Measurements from ENCODE around the gene RABGAP1L. TPM values are rescaled to one million over a fixed set of nuclear protein-coding genes. Genes with fewer than 3 reads are reported as not detected.
"Not testable (repeated sequence)": the region's sequence is repeated elsewhere in the genome, so short reads cannot be mapped to it uniquely, and the experiment has no call there.

Gene RABGAP1L
- total RNA-seq, 1 donor from 2014 or later = 87.4 TPM

DNA sequence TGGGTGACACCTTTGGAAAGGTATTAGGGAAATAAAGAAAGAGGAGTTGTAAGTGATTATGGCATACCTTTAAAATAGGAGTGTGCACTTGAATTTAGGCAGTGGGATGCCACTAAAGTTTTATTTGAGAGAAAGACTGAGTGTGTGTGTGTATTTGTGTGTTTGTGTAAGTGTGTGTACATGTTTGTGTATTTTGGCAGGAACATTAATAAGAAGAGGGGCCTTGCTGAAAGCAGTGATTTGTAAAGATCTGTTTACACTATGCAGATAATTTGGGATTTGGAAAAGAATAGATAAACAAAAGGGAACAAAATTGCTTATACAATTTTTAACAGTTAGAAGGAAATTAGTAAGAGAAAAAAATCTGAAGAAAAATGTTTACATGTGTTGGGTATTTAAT lies 409.2 kb downstream of the RABGAP1L start:
- DNase-seq (ENCODE audit: low spot score) = no peak

DNA sequence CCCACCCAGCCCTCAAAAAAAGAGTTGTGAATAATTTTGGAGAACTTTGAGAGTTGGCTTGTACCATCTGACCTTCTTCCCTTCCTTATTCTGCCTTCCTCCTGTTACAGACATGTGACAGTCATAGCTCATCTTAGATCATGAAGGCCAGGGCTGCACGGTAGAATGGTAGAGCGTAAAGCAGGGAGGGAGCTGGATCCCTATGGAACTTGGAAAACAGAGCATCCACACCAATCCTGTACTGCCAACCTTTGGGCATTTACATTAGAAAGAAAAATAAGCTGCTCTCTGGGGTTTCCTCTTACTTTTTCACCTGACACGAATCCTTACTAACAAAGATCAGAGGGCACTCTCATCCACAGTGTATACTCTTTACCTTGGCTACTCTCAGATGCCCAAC lies 409.9 kb downstream of the RABGAP1L start:
- DNase-seq (ENCODE audit: low spot score) = no peak

- no peak for DNase-seq (ENCODE audit: low spot score)
Observed at GRCh38 chr1:174572771-174573170, 413.5 kb downstream of the RABGAP1L start.

- DNase-seq (ENCODE audit: low spot score) = not testable (repeated sequence)
Observed at GRCh38 chr1:174576120-174576519, 416.8 kb downstream of the RABGAP1L start.

GRCh38 chr1:174577681-174578080 lies 418.4 kb downstream of the RABGAP1L start:
- no peak for DNase-seq (ENCODE audit: low spot score)

- DNase-seq (ENCODE audit: low spot score) = no peak
Observed at GRCh38 chr1:174580801-174581200, 421.5 kb downstream of the RABGAP1L start.

GRCh38 chr1:174583316-174583715 lies 424.0 kb downstream of the RABGAP1L start:
- no peak for DNase-seq (ENCODE audit: low spot score)

- DNase-seq (ENCODE audit: low spot score) = no peak
Observed at GRCh38 chr1:174584071-174584470, 424.8 kb downstream of the RABGAP1L start.

- DNase-seq (ENCODE audit: low spot score) = not testable (repeated sequence)
Observed at GRCh38 chr1:174588618-174589017, 429.3 kb downstream of the RABGAP1L start.

DNA sequence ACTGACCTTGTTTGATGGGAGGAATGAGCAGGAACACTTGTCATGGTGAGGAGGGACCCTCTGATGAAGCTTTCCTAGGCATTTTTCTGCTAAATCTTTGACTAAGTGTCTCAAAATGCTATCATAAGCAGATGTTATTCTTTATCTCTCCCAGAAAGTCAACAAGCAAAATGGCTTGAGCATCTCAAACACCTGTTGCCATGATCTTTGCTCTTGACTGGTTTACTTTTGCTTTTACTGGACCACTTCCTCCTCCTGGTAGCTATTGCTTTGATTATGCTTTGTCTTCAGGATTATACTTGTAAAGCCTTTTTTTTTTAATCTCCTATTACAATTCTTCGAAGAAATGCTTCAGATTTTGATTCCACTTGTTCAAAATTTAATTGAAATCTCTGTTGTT lies 445.9 kb downstream of the RABGAP1L start:
- DNase-seq (ENCODE audit: low spot score) = no peak

- DNase-seq (ENCODE audit: low spot score) = no peak
Observed at GRCh38 chr1:174606471-174606870, 447.2 kb downstream of the RABGAP1L start.

DNA sequence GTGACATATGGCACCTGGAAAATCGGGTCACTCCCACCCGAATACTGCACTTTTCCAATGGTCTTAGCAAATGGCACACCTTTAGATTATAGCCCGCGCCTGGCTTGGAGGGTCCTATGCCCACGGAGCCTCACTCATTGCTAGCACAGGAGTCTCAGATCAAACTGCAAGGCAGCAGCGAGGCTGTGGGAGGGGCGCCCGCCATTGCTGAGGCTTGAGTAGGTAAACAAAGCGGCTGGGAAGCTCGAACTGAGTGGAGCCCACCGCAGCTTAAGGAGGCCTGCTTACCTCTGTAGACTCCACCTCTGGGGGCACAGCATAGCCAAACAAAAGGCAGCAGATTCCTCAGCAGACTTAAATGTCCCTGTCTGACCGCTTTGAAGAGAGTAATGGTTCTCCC lies 458.6 kb downstream of the RABGAP1L start:
- DNase-seq (ENCODE audit: low spot score) = not testable (repeated sequence)

GRCh38 chr1:174623324-174624035 lies 464.2 kb downstream of the RABGAP1L start:
- no peak for DNase-seq (ENCODE audit: low spot score)

GRCh38 chr1:174626031-174627025 lies 467.0 kb downstream of the RABGAP1L start:
- no peak for DNase-seq (ENCODE audit: low spot score)

- DNase-seq (ENCODE audit: low spot score) = no peak
Observed at GRCh38 chr1:174637487-174637886, 478.2 kb downstream of the RABGAP1L start.

GRCh38 chr1:174639461-174639860 lies 480.1 kb downstream of the RABGAP1L start:
- no peak for DNase-seq (ENCODE audit: low spot score)

GRCh38 chr1:174640783-174641182 lies 481.5 kb downstream of the RABGAP1L start:
- DNase-seq (ENCODE audit: low spot score) = no peak

DNA sequence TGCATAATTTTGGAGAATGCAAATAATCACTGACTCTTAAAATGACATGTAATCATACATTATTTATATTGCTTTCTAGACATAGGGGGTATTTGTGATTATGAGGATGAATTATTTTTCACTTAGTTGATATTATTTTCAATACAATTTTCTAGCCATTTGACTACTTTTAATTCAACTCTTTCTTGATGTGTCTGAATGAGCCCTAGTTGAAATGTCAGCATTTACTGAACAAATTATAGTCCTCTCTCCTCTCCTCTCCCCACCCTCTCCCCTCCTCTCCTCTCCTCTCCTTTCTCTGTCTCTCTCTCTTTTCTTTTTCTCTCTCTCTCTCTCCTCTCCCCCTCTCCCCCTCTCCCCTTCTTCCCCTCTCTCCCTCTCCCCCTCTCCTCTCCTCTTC lies 483.1 kb downstream of the RABGAP1L start:
- DNase-seq (ENCODE audit: low spot score) = no peak

GRCh38 chr1:174643206-174643605 lies 483.9 kb downstream of the RABGAP1L start:
- no peak for DNase-seq (ENCODE audit: low spot score)

DNA sequence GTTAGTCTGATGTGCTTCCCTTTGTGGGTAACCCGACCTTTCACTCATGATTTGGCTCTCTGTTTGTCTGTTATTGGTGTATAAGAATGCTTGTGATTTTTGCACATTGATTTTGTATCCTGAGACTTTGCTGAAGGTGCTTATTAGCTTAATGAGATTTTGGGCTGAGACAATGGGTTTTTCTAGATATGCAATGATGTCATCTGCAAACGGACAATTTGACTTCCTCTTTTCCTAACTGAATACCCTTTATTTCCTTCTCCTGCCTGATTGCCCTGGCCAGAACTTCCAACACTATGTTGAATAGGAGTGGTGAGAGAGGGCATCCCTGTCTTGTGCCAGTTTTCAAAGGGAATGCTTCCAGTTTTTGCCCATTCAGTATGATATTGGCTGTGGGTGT lies 490.3 kb downstream of the RABGAP1L start:
- not testable (repeated sequence) for DNase-seq (ENCODE audit: low spot score)

DNA sequence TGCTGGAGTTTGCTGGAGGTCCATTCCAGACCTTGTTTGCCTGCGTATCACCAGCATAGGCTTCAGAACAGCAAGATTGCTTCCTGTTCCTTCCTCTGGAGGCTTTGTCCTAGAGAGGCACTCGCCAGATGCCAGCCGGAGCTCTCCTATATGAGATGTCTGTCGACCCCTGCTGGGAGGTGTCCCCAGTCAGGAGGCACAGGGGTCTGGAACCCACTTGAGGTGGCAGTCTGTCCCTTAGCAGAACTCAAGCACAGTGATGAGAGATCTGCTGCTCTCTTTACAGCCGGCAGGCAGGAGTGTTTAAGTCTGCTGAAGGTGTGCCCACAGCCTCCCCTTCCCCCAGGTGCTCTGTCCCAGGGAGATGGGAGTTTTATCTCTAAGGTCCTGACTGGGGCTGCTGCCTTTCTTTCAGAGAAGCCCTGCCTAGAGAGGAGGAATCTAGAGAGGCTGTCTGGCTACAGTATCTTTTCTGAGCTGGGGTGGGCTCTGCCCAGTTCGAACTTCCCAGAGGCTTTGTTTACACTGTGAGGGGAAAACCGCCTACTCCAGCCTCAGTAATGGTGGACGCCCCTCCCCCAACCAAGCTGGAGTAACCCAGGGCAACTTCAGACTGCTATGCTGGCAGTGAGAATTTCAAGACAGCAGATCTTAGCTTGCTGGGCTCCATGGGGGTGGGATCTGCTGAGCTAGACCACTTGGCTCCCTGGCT lies 493.4 kb downstream of the RABGAP1L start:
- DNase-seq (ENCODE audit: low spot score) = no peak

DNA sequence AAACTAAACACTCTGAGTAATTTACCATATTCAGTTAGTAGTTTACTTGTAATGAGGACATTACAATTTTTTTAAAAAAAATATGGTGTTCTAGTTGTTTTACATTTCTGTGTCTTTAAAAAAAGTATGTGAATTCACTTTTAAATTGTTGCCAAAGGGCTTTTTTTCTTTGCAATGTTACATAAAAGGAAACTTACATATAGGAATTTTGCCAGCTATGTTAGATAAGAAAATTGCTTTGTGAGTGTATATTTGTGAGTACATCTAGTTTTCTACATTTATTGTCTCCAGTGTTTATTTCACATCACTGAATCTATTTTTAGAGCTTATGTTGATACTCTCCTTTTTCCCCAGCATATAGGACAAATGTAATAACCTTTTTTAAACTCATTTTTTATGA lies 495.2 kb downstream of the RABGAP1L start:
- no peak for DNase-seq (ENCODE audit: low spot score)
